ENCODE measurements around the gene ITGB5. TPM values are rescaled to one million over a fixed set of nuclear protein-coding genes. Genes with fewer than 3 reads are reported as not detected.

ITGB5 gene
- total and polyA plus RNA-seq, 2 donors (not counting 3 experiments of a cell fraction or from before 2014, with no cell fraction given) = 144 to 170 TPM

DNA sequence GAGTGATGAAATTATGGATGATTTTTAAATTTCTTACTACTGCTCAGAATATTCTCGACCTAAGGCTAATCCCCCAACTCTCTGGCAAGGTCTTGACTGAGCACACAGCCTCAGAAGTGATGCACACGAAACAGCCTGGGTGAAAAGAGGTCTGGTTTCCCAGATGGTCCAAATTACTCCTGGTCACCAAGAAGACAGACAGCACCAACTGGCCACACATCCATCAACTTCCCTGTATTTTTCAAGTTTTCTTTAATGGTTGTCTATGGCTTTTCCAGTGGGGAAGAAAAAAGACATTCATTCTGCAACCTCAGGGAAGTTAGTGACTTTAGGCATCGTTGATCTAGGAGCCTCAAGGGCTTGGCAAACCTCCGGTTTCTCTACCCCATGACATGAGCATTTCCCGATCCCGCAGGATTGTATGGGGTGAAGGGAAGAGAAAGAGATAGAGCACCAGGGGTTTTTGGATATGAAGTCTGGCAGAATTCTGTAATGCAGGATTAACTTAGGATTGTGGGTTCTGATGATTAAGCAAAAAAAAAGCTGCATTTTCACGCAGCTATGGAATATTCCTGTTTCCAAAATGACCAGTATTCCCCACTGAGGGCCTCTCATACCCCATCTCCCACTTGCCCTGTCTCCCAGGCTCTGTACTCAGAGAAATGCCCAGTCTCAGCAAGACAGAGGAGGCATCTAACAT is 94.7 kb downstream of the ITGB5 start:
- DNase-seq (ENCODE audit: low read depth, low spot score) (no peak), FAIRE-seq (no peak)
- Histone ChIP-seq H3K27ac (ENCODE audit: insufficient read depth, low read depth, low read length) (no peak overlapping the region), H3K27me3 (ENCODE audit: control insufficient read depth in 2 of 2, insufficient read depth in 2 of 2, low read length in 2 of 2) (no peaks in the 10 kb centered on the region), H3K79me2 (ENCODE audit: control insufficient read depth, insufficient read depth, low read length) (no peaks in the 10 kb centered on the region), H3K4me2 (ENCODE audit: insufficient read depth, low read length) (no peak overlapping the region), H3K4me3 (replicated peaks in 1 of 3; ENCODE audit: insufficient read depth in 1 of 3, low read depth in 1 of 3, low read length in 3 of 3) (no peak overlapping the region), H3K9ac (replicated peaks; ENCODE audit: extremely low read depth, insufficient read depth, low read length) (no peak overlapping the region), H2AFZ (ENCODE audit: low read depth, low read length) (no peak overlapping the region), H4K20me1 (replicated peaks; ENCODE audit: control insufficient read depth, extremely low read depth, insufficient read depth, low read length) (no peaks in the 10 kb centered on the region), H3K4me1 (ENCODE audit: control insufficient read depth, extremely low read depth, insufficient read depth, low read length) (peaks cover 3% of the 10 kb centered on the region), H3K9me3 (replicated peaks; ENCODE audit: control insufficient read depth, insufficient read depth, low read length) (no peaks in the 10 kb centered on the region), H3K9me1 (replicated peaks; ENCODE audit: control insufficient read depth, extremely low read depth, insufficient read depth, low read length) (no peaks in the 10 kb centered on the region), H3K36me3 (ENCODE audit: control insufficient read depth in 2 of 2, extremely low read depth in 1 of 2, insufficient read depth in 2 of 2, low read length in 2 of 2) (peaks cover 0 to 4% of the 10 kb centered on the region in 2 experiments)
- ChIA-PET POLR2A (no interaction called here), CTCF (no interaction called here)
- TF ChIP-seq EZH2 (IDR thresholded peaks at IDR 0.05; ENCODE audit: borderline replicate concordance, low read depth, low read length, severe bottlenecking) = no peak
- TF ChIP-seq GATA2 (IDR thresholded peaks at IDR 0.05; ENCODE audit: insufficient read depth, insufficient read length, low read depth, low read length) = no peak
- TF ChIP-seq, protein P1, sequence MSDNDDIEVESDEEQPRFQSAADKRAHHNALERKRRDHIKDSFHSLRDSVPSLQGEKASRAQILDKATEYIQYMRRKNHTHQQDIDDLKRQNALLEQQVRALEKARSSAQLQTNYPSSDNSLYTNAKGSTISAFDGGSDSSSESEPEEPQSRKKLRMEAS (IDR thresholded peaks at IDR 0.05; ENCODE audit: insufficient read depth, insufficient read length) = no peak
- no peak for TF ChIP-seq JUN (IDR thresholded peaks at IDR 0.05; ENCODE audit: borderline replicate concordance, insufficient read depth, insufficient read length, low read depth)
- TF ChIP-seq, protein P2, sequence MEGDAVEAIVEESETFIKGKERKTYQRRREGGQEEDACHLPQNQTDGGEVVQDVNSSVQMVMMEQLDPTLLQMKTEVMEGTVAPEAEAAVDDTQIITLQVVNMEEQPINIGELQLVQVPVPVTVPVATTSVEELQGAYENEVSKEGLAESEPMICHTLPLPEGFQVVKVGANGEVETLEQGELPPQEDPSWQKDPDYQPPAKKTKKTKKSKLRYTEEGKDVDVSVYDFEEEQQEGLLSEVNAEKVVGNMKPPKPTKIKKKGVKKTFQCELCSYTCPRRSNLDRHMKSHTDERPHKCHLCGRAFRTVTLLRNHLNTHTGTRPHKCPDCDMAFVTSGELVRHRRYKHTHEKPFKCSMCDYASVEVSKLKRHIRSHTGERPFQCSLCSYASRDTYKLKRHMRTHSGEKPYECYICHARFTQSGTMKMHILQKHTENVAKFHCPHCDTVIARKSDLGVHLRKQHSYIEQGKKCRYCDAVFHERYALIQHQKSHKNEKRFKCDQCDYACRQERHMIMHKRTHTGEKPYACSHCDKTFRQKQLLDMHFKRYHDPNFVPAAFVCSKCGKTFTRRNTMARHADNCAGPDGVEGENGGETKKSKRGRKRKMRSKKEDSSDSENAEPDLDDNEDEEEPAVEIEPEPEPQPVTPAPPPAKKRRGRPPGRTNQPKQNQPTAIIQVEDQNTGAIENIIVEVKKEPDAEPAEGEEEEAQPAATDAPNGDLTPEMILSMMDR (IDR thresholded peaks at IDR 0.05; ENCODE audit: extremely low read depth in 1 of 2, insufficient read depth in 1 of 2, low read depth in 1 of 2, low read length in 2 of 2) = no peak
- no peak for TF ChIP-seq POLR2AphosphoS5 (IDR thresholded peaks at IDR 0.05; ENCODE audit: insufficient read depth, low read depth, low read length)
- TF ChIP-seq FOS (IDR thresholded peaks at IDR 0.05; ENCODE audit: borderline replicate concordance, insufficient read depth, low read length) = no peak
- no peak for TF ChIP-seq POLR2A (IDR thresholded peaks at IDR 0.05; ENCODE audit: low read depth, low read length)
- TF ChIP-seq MYC (IDR thresholded peaks at IDR 0.05; ENCODE audit: low read depth, low read length) = no peak
- dilution Hi-C loops (cut with MboI; ENCODE audit: extremely low pct_ligation_motif_present, low sequenced_read_pairs) (no loop called here), intact Hi-C loops (cut with micrococcal nuclease) (no loop called here)
- BruUV-seq (replicated peaks) = no TSS peak

All from endothelial cell of umbilical vein (primary cell).